ENCODE measurements around the gene PMEPA1. TPM values are rescaled to one million over a fixed set of nuclear protein-coding genes. Genes with fewer than 3 reads are reported as not detected.

PMEPA1 gene
- total RNA-seq, 1 donor from 2014 or later: 49.4 TPM

GRCh38 chr20:57625181-57625958, 84.4 kb downstream of the PMEPA1 start:
- no peak for TF ChIP-seq CTCF (IDR thresholded peaks at IDR 0.05; ENCODE audit: insufficient read depth, low read depth, low read length)
- TF ChIP-seq EZH2 (IDR thresholded peaks at IDR 0.05; ENCODE audit: insufficient read depth, low read length): no peak
- Histone ChIP-seq H3K9me3 (ENCODE audit: insufficient read depth, low read depth, low read length) (no peaks in the 10 kb centered on the region), H2AFZ (ENCODE audit: low read depth, low read length) (no peak overlapping the region), H3K27ac (ENCODE audit: low read depth, low read length) (no peak overlapping the region), H3K4me3 (ENCODE audit: insufficient read depth, low read depth, low read length) (no peak overlapping the region), H4K20me1 (ENCODE audit: insufficient read depth, low read length) (no peaks in the 10 kb centered on the region), H3K36me3 (ENCODE audit: insufficient read depth, low read length) (no peaks in the 10 kb centered on the region), H3K4me1 (ENCODE audit: insufficient read depth, low read length) (peaks cover 8% of the 10 kb centered on the region), H3K27me3 (ENCODE audit: insufficient read depth, low read length) (no peaks in the 10 kb centered on the region), H3K79me2 (ENCODE audit: insufficient read depth, low read length) (no peaks in the 10 kb centered on the region), H3K9ac (ENCODE audit: low read length) (no peak overlapping the region), H3K4me2 (ENCODE audit: low read length) (no peak overlapping the region)
- peaks cover 10% of the 10 kb centered on the region for H3K4me1 Mint-ChIP-seq (ENCODE audit: low read depth, unreplicated experiment)
- peaks cover 10% of the 10 kb centered on the region for H3K9me3 Mint-ChIP-seq (ENCODE audit: unreplicated experiment)
- H3K36me3 Mint-ChIP-seq (ENCODE audit: low read depth, unreplicated experiment): peaks cover 3% of the 10 kb centered on the region
- DNase-seq (ENCODE audit: low read depth) (no peak), FAIRE-seq (no peak)
- H3K27ac Mint-ChIP-seq (ENCODE audit: unreplicated experiment): no peak overlapping the region
- H3K4me3 Mint-ChIP-seq (ENCODE audit: unreplicated experiment): no peak overlapping the region
- H3K27me3 Mint-ChIP-seq (ENCODE audit: low read depth, unreplicated experiment): peaks cover 15% of the 10 kb centered on the region

DNA sequence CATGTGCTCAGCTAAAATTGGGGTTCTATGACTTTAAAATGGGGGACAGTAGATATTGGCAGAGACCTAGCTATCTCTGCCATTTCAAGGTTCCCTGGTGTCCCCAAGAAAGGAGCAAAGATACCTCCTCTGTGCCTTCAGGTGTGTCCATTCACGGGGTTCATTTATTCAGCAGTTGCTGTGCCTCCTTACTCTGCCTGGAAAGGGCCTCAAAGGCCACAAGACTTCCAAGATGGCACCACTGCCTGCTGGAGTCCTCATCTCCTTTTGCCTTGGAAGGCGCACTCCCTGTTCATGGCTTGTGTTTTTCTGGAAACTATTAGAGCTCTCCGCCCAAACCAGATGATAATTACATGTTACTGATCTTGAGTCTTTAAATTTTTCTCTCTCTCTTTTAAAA, 85.7 kb downstream of the PMEPA1 start:
- peaks cover 8% of the 10 kb centered on the region for H3K4me1 ChIP-seq (ENCODE audit: insufficient read depth, low read length)
- H4K20me1 ChIP-seq (ENCODE audit: insufficient read depth, low read length): no peaks in the 10 kb centered on the region
- no peak for FAIRE-seq
- peaks cover 10% of the 10 kb centered on the region for H3K4me1 Mint-ChIP-seq (ENCODE audit: low read depth, unreplicated experiment)
- no peaks in the 10 kb centered on the region for H3K79me2 ChIP-seq (ENCODE audit: insufficient read depth, low read length)
- no peak for TF ChIP-seq CTCF (IDR thresholded peaks at IDR 0.05; ENCODE audit: insufficient read depth, low read depth, low read length)
- no peak for TF ChIP-seq EZH2 (IDR thresholded peaks at IDR 0.05; ENCODE audit: insufficient read depth, low read length)
- H3K27me3 Mint-ChIP-seq (ENCODE audit: low read depth, unreplicated experiment): peaks cover 13% of the 10 kb centered on the region
- H3K4me2 ChIP-seq (ENCODE audit: low read length): no peak overlapping the region
- H3K36me3 Mint-ChIP-seq (ENCODE audit: low read depth, unreplicated experiment): no peaks in the 10 kb centered on the region
- no peak for DNase-seq (ENCODE audit: low read depth)
- H3K9me3 ChIP-seq (ENCODE audit: insufficient read depth, low read depth, low read length): no peaks in the 10 kb centered on the region
- H3K27me3 ChIP-seq (ENCODE audit: insufficient read depth, low read length): peaks cover 4% of the 10 kb centered on the region
- H3K36me3 ChIP-seq (ENCODE audit: insufficient read depth, low read length): no peaks in the 10 kb centered on the region
- H3K9ac ChIP-seq (ENCODE audit: low read length): no peak overlapping the region
- no peak overlapping the region for H3K27ac Mint-ChIP-seq (ENCODE audit: unreplicated experiment)
- no peak overlapping the region for H3K4me3 ChIP-seq (ENCODE audit: insufficient read depth, low read depth, low read length)
- H2AFZ ChIP-seq (ENCODE audit: low read depth, low read length): no peak overlapping the region
- H3K27ac ChIP-seq (ENCODE audit: low read depth, low read length): no peak overlapping the region
- no peak overlapping the region for H3K4me3 Mint-ChIP-seq (ENCODE audit: unreplicated experiment)
- peaks cover 6% of the 10 kb centered on the region for H3K9me3 Mint-ChIP-seq (ENCODE audit: unreplicated experiment)
